ENCODE measurements around the gene EIF4E3. TPM values are rescaled to one million over a fixed set of nuclear protein-coding genes. Genes with fewer than 3 reads are reported as not detected.

EIF4E3 gene
- total RNA-seq, 4 donors from 2014 or later: 36.2 to 51.9 (median 39.4) TPM

GRCh38 chr3:71753701-71754609, 28.8 kb upstream of the EIF4E3 start, which contains the start of gene GPR27:
Gene GPR27, plus strand, starts transcription at chr3:71753855. Its CDS starts 195 bp downstream, at chr3:71754050.
- peaks cover 0 to 19% (median 0%) of the 10 kb centered on the region in 4 donors for H3K27me3 ChIP-seq
- no peaks in the 10 kb centered on the region for H3K36me3 ChIP-seq
- H3K4me3 ChIP-seq: peak within 1 kb of the TSS; percentile 58 to 76 (median 60)
- no peaks in the 10 kb centered on the region for H3K9me3 ChIP-seq
- no peak for DNase-seq (ENCODE audit: extremely low spot score)
- TF ChIP-seq CTCF (IDR thresholded peaks at IDR 0.05) (no peak), EP300 (IDR thresholded peaks at IDR 0.05) (no peak), POLR2AphosphoS5 (IDR thresholded peaks at IDR 0.05) (no peak), POLR2A (IDR thresholded peaks at IDR 0.05; ENCODE audit: low read depth) (no peak)
- intact Hi-C loops (cut with DNase I): no loop called here
- peaks cover 0 to 16% (median 10%) of the 10 kb centered on the region in 4 donors for H3K4me1 ChIP-seq
- WGBS: no CpG with 5 or more reads among the region's 131 CpGs
- H3K27ac ChIP-seq (replicated peaks in 1 of 4): peak within 1 kb of the TSS in 2 of 4 donors; percentile 19 to 51

- Histone ChIP-seq H3K36me3 (no peaks in the 10 kb centered on the region), H3K4me3 (peak overlapping the region; percentile 58 to 76 (median 60)), H3K27ac (replicated peaks in 1 of 4) (no peak overlapping the region), H3K4me1 (peaks cover 0 to 16% (median 10%) of the 10 kb centered on the region in 4 donors), H3K9me3 (no peaks in the 10 kb centered on the region), H3K27me3 (peaks cover 0 to 19% (median 0%) of the 10 kb centered on the region in 4 donors)
- intact Hi-C loops (cut with DNase I): no loop called here
- TF ChIP-seq EP300 (IDR thresholded peaks at IDR 0.05): no peak
- 46% methylated on average over 17 of the region's 68 CpGs for WGBS
- no peak for DNase-seq (ENCODE audit: extremely low spot score)
These were observed 27.9 kb upstream of the EIF4E3 start for GRCh38 chr3:71752831-71753700.

GRCh38 chr3:71751602-71752001, 26.4 kb upstream of the EIF4E3 start:
- Histone ChIP-seq H3K27ac (replicated peaks in 1 of 4) (no peak overlapping the region), H3K9me3 (no peaks in the 10 kb centered on the region), H3K4me3 (no peak overlapping the region), H3K36me3 (no peaks in the 10 kb centered on the region), H3K27me3 (peaks cover 0 to 19% (median 0%) of the 10 kb centered on the region in 4 donors), H3K4me1 (peaks cover 0 to 16% (median 10%) of the 10 kb centered on the region in 4 donors)
- 82% methylated on average over 4 of the region's 4 CpGs for WGBS
- intact Hi-C loops (cut with DNase I): no loop called here
- TF ChIP-seq CTCF (IDR thresholded peaks at IDR 0.05): no peak
- TF ChIP-seq EP300 (IDR thresholded peaks at IDR 0.05): no peak
- no peak for TF ChIP-seq POLR2AphosphoS5 (IDR thresholded peaks at IDR 0.05)
- TF ChIP-seq POLR2A (IDR thresholded peaks at IDR 0.05; ENCODE audit: low read depth): no peak
- no peak for DNase-seq (ENCODE audit: extremely low spot score)

- intact Hi-C loops (cut with DNase I): no loop called here
- H3K4me1 ChIP-seq: no peaks in the 10 kb centered on the region
- H3K27me3 ChIP-seq: no peaks in the 10 kb centered on the region
- 83% methylated on average over 3 of the region's 3 CpGs for WGBS
- no peak for DNase-seq (ENCODE audit: extremely low spot score)
- TF ChIP-seq POLR2A (IDR thresholded peaks at IDR 0.05; ENCODE audit: low read depth) (no peak), POLR2AphosphoS5 (IDR thresholded peaks at IDR 0.05) (no peak), EP300 (IDR thresholded peaks at IDR 0.05) (no peak), CTCF (IDR thresholded peaks at IDR 0.05) (no peak)
- H3K4me3 ChIP-seq: no peak overlapping the region
- H3K27ac ChIP-seq (replicated peaks in 1 of 4): no peak overlapping the region
- no peaks in the 10 kb centered on the region for H3K36me3 ChIP-seq
- peaks cover 0 to 38% (median 24%) of the 10 kb centered on the region in 4 donors for H3K9me3 ChIP-seq
These were observed 19.5 kb upstream of the EIF4E3 start for GRCh38 chr3:71744738-71745137.

GRCh38 chr3:71742621-71743020, 17.4 kb upstream of the EIF4E3 start:
- DNase-seq (ENCODE audit: extremely low spot score): no peak
- H3K27ac ChIP-seq (replicated peaks in 1 of 4): no peak overlapping the region
- WGBS: 100% methylated on average over 1 of the region's 1 CpG
- H3K9me3 ChIP-seq: peaks cover 0 to 38% (median 24%) of the 10 kb centered on the region in 4 donors
- H3K4me1 ChIP-seq: no peaks in the 10 kb centered on the region
- H3K27me3 ChIP-seq: no peaks in the 10 kb centered on the region
- no peaks in the 10 kb centered on the region for H3K36me3 ChIP-seq
- intact Hi-C loops (cut with DNase I): no loop called here
- TF ChIP-seq CTCF (IDR thresholded peaks at IDR 0.05) (no peak), EP300 (IDR thresholded peaks at IDR 0.05) (no peak)
- no peak overlapping the region for H3K4me3 ChIP-seq

Measured in esophagus muscularis mucosa (tissue), 4 donors.